Endothelial cell of umbilical vein (primary cell): Measurements from ENCODE around the gene OR6B2. TPM values are rescaled to one million over a fixed set of nuclear protein-coding genes. Genes with fewer than 3 reads are reported as not detected.

ENCODE experiments used
- BruUV-seq: library from RNA; stranded (reverse); fragments of 400-500 nt; replicated peaks from 2 replicates; lab custom pipeline; 2021; lab: Mats Ljungman, UMichigan
- CTCF ChIA-PET: fragments of 300-600, 350-600 bp; sonication (Branson Sonifier 250); formaldehyde crosslinking; loops from one replicate; lab custom pipeline; 2021; ENCODE audit warnings: antibody characterized with exemption, inconsistent platforms; lab: Charles Lee
- POLR2A ChIA-PET: fragments of 300-600, 350-600 bp; sonication (Branson Sonifier 250); formaldehyde crosslinking; loops from one replicate; lab custom pipeline; 2021; ENCODE audit warnings: antibody characterized with exemption, inconsistent platforms; lab: Charles Lee
- DNase-seq: peaks from one replicate; pipeline ENCODE4 v3.0.0-alpha.2; 2011; ENCODE audit warnings: low read depth, low spot score
- FAIRE-seq: peaks from 2 replicates; lab custom pipeline; 2011; peaks lifted over from hg19 to GRCh38; lab: Jason Lieb, UNC
- H2AFZ ChIP-seq: 2 replicates; pipeline ENCODE4 v1.6.0; 2012; ENCODE audit warnings: low read depth, low read length, control low read depth, inconsistent platforms
- H3K27ac ChIP-seq: 2 replicates; pipeline ENCODE4 v1.5.1; 2011; ENCODE audit warnings: low read depth, mild to moderate bottlenecking, control low read depth, low read length, moderate library complexity; ENCODE audit not compliant: insufficient read depth
- H3K27me3 ChIP-seq, 2 experiments: 2 replicates each; pipeline versions ENCODE4 v1.6.0 to v1.6.1; 2011; ENCODE audit warnings: low read length in 2 of 2, mixed read lengths in 1 of 2; ENCODE audit not compliant: control insufficient read depth in 2 of 2, insufficient read depth in 2 of 2
- H3K36me3 ChIP-seq, 2 experiments: 2 replicates in 1 of 2; 3 replicates in 1 of 2; pipeline ENCODE4 v1.5.1; 2011; ENCODE audit warnings: low read length in 2 of 2, mild to moderate bottlenecking in 1 of 2, moderate library complexity in 1 of 2; ENCODE audit not compliant: control insufficient read depth in 2 of 2, insufficient read depth in 2 of 2; ENCODE audit errors: extremely low read depth in 1 of 2
- H3K4me1 ChIP-seq: 3 replicates; pipeline ENCODE4 v1.5.1; 2011; ENCODE audit warnings: mild to moderate bottlenecking, low read length; ENCODE audit not compliant: control insufficient read depth, insufficient read depth; ENCODE audit errors: extremely low read depth
- H3K4me2 ChIP-seq: 2 replicates; pipeline ENCODE4 v1.6.1; 2011; ENCODE audit warnings: low read length, control low read depth, mixed read lengths; ENCODE audit not compliant: insufficient read depth
- H3K4me3 ChIP-seq, 3 experiments: fragments of 200-600 bp in 1 of 3; sonication (generic), shearing (Covaris generic) in 1 of 3; replicated peaks in 1 of 3; 2 replicates each; pipeline ENCODE4 v1.5.1; 2011 to 2016; ENCODE audit warnings: control low read depth in 3 of 3, low read length in 3 of 3, mild to moderate bottlenecking in 2 of 3, inconsistent platforms in 1 of 3, low read depth in 1 of 3, moderate library complexity in 1 of 3; ENCODE audit not compliant: insufficient read depth in 1 of 3
- H3K79me2 ChIP-seq: 2 replicates; pipeline ENCODE4 v1.6.0; 2012; ENCODE audit warnings: low read length, inconsistent platforms; ENCODE audit not compliant: control insufficient read depth, insufficient read depth
- H3K9ac ChIP-seq: replicated peaks from 2 replicates; pipeline ENCODE3; 2011; ENCODE audit warnings: low read length, control low read depth; ENCODE audit not compliant: insufficient read depth; ENCODE audit errors: extremely low read depth
- H3K9me1 ChIP-seq: replicated peaks from 3 replicates; pipeline ENCODE4 v1.6.0; 2011; ENCODE audit warnings: mild to moderate bottlenecking, low read length; ENCODE audit not compliant: control insufficient read depth, insufficient read depth; ENCODE audit errors: extremely low read depth
- H3K9me3 ChIP-seq: replicated peaks from 2 replicates; pipeline ENCODE4 v1.5.1; 2012; ENCODE audit warnings: low read length, inconsistent platforms; ENCODE audit not compliant: control insufficient read depth, insufficient read depth
- H4K20me1 ChIP-seq: replicated peaks from 2 replicates; pipeline ENCODE3; 2011; ENCODE audit warnings: mild to moderate bottlenecking, low read length; ENCODE audit not compliant: control insufficient read depth, insufficient read depth; ENCODE audit errors: extremely low read depth
- CTCF ChIP-seq, 2 donors: IDR thresholded peaks; 1 replicate in 1 of 2; 2 replicates in 1 of 2; pipeline ENCODE4 v1.5.1; 2011; ENCODE audit warnings: low read length in 2 of 2, mild to moderate bottlenecking in 2 of 2, moderate library complexity in 2 of 2, control low read depth in 1 of 2, inconsistent platforms in 1 of 2, low read depth in 1 of 2; ENCODE audit not compliant: insufficient read depth in 1 of 2; ENCODE audit errors: extremely low read depth in 1 of 2
- EZH2 ChIP-seq: IDR thresholded peaks from 2 replicates; pipeline ENCODE4 v1.6.1; 2012; ENCODE audit warnings: borderline replicate concordance, low read depth, mild to moderate bottlenecking, moderate library complexity, low read length, inconsistent platforms; ENCODE audit not compliant: severe bottlenecking
- FOS ChIP-seq: IDR thresholded peaks from 2 replicates; pipeline ENCODE4 v1.6.1; 2011; ENCODE audit warnings: mild to moderate bottlenecking, low read length, moderate library complexity, borderline replicate concordance; ENCODE audit not compliant: insufficient read depth
- GATA2 ChIP-seq: IDR thresholded peaks from 2 replicates; pipeline ENCODE4 v1.7.0; 2011; ENCODE audit warnings: low read depth, mild to moderate bottlenecking, moderate library complexity, mixed read lengths, low read length; ENCODE audit not compliant: insufficient read length, insufficient read depth
- JUN ChIP-seq: IDR thresholded peaks from 2 replicates; pipeline ENCODE4 v1.6.1; 2011; ENCODE audit warnings: borderline replicate concordance, low read depth; ENCODE audit not compliant: insufficient read length, insufficient read depth
- MAX ChIP-seq: IDR thresholded peaks from 2 replicates; pipeline ENCODE4 v1.6.1; 2011; ENCODE audit not compliant: insufficient read depth, insufficient read length
- MYC ChIP-seq: IDR thresholded peaks from one replicate; pipeline ENCODE4 v1.6.1; 2011; ENCODE audit warnings: mild to moderate bottlenecking, low read depth, low read length
- POLR2A ChIP-seq: IDR thresholded peaks from 2 replicates; pipeline ENCODE4 v1.6.1; 2012; ENCODE audit warnings: low read depth, mild to moderate bottlenecking, control low read depth, low read length
- POLR2AphosphoS5 ChIP-seq: IDR thresholded peaks from 2 replicates; pipeline ENCODE4 v1.6.1; 2012; ENCODE audit warnings: low read depth, mild to moderate bottlenecking, control low read depth, low read length, moderate library complexity; ENCODE audit not compliant: insufficient read depth
- dilution Hi-C: fragments of 300-500 bp; cut with MboI; formaldehyde crosslinking; loops from one replicate; pipeline ENCODE4 v1.15.0; 2019; ENCODE audit warnings: low sequenced_read_pairs; ENCODE audit not compliant: extremely low pct_ligation_motif_present
- intact Hi-C: fragments of 100-400 bp; cut with micrococcal nuclease; formaldehyde crosslinking; loops from one replicate; pipeline ENCODE4 v1.10.0; 2022
- polyA plus RNA-seq, 4 experiments: library from polyadenylated mRNA; depleted of rRNA in 3 of 4; stranded (reverse) in 3 of 4; unstranded in 1 of 4; fragments of >200 nt; gene quantifications; 2 replicates each; pipeline versions ENCODE4 v1.2.1 to v1.2.3, GENCODE V29; 2011 to 2012; ENCODE audit warnings: missing spikeins in 1 of 4
- total RNA-seq: library from RNA; stranded (reverse); gene quantifications from 2 replicates; pipeline ENCODE4 v1.2.3, GENCODE V29; 2021

Gene OR6B2
- total and polyA plus RNA-seq, 2 donors (not counting 3 experiments of a cell fraction or from before 2014, with no cell fraction given), result not detected

GRCh38 chr2:240068193-240068592 lies 38.0 kb upstream of the OR6B2 start:
- DNase-seq (no peak), FAIRE-seq (no peak)
- ChIA-PET CTCF (interaction anchor here (1.2 kb wide), 1 partner anchor 76 kb away, joined by 4 read pairs; no protein-coding TSS in a partner anchor), POLR2A (no interaction called here)
- no peaks in the 10 kb centered on the region for H3K4me1 ChIP-seq
- H4K20me1 ChIP-seq, result no peaks in the 10 kb centered on the region
- H3K4me3 ChIP-seq, result no peak overlapping the region
- no peak overlapping the region for H2AFZ ChIP-seq
- intact Hi-C loops, result no loop called here
- dilution Hi-C loops, result no loop called here
- H3K9me3 ChIP-seq, result no peaks in the 10 kb centered on the region
- no peaks in the 10 kb centered on the region for H3K79me2 ChIP-seq
- H3K27ac ChIP-seq, result no peak overlapping the region
- no peaks in the 10 kb centered on the region for H3K36me3 ChIP-seq
- H3K4me2 ChIP-seq, result no peak overlapping the region
- H3K9ac ChIP-seq, result no peak overlapping the region
- no peaks in the 10 kb centered on the region for H3K27me3 ChIP-seq
- TF ChIP-seq FOS (no peak), EZH2 (no peak), GATA2 (no peak), CTCF (IDR thresholded peaks at IDR 0.05; ENCODE audit: extremely low read depth in 1 of 2, insufficient read depth in 1 of 2, low read depth in 1 of 2, low read length in 2 of 2) (no peak), MYC (no peak), POLR2AphosphoS5 (no peak), POLR2A (no peak), JUN (no peak), MAX (no peak)
- BruUV-seq, result no TSS peak
- H3K9me1 ChIP-seq, result no peaks in the 10 kb centered on the region
